ENCODE data around the gene DAB1.

DNA sequence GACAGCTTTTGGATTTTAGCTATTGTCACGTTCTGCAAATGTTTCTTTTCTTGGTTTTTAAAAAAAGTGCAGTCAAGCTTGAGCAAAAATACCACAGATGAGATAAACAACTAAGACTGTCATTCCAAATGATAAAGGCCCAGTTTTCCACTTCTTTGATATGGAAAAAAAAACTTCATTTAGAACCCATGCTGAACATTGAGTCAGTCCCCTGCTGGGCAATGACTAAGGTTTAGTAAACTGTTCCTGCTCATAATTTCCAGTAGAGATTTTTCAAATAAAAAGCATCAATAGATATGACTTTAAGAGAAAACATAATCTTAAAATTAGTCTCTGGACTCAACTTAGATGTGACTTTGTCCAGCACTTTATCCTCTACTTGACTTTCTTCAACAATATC lies 290.2 kb downstream of the DAB1 start:
- TF ChIP-seq POLR2A (IDR thresholded peaks at IDR 0.05; ENCODE audit: control extremely low read depth in 1 of 2, low read depth in 2 of 2, low read length in 2 of 2) (no peak), MAX (IDR thresholded peaks at IDR 0.05) (no peak), POLR2AphosphoS5 (IDR thresholded peaks at IDR 0.05; ENCODE audit: low read depth, low read length) (no peak), CTCF (IDR thresholded peaks at IDR 0.05; ENCODE audit: control extremely low read depth in 1 of 3, insufficient read depth in 1 of 3, low read depth in 1 of 3, low read length in 3 of 3) (no peak), SUZ12 (IDR thresholded peaks at IDR 0.05; ENCODE audit: low read length) (no peak), EZH2 (IDR thresholded peaks at IDR 0.05; ENCODE audit: low read depth, low read length, severe bottlenecking) (no peak), YY1 (IDR thresholded peaks at IDR 0.05; ENCODE audit: low read depth, low read length) (no peak), SIN3A (conservative IDR thresholded peaks at IDR 0.05 in 1 of 2, IDR thresholded peaks at IDR 0.05 in 1 of 2; ENCODE audit: low read depth in 1 of 2, low read length in 2 of 2) (no peak)

All from H1 (cell line).